HepG2 (cell line): Measurements from ENCODE around the gene EFEMP2. TPM values are rescaled to one million over a fixed set of nuclear protein-coding genes. Genes with fewer than 3 reads are reported as not detected.

Experiments used
- HHEX ChIP-seq: IDR thresholded peaks from 2 replicates; pipeline ENCODE4 v1.6.1; 2016; ENCODE audit warnings: control low read depth
- REPIN1 ChIP-seq: sonication (generic); formaldehyde crosslinking; IDR thresholded peaks from 2 replicates; pipeline ENCODE4 v1.8.0; 2022; ENCODE audit warnings: missing genetic modification reagents, low read depth, mild to moderate bottlenecking, borderline replicate concordance
- RFX1 ChIP-seq: fragments of 450-650 bp; IDR thresholded peaks from 2 replicates; pipeline ENCODE4 v1.6.1; 2017
- SOX13 ChIP-seq, 3 experiments: fragments of 450-650 bp in 1 of 3; sonication (generic) in 1 of 3; formaldehyde crosslinking in 1 of 3; IDR thresholded peaks in 2 of 3; conservative IDR thresholded peaks in 1 of 3; 2 replicates each; pipeline versions ENCODE4 v1.5.0 to v1.6.1; 2016 to 2020; ENCODE audit warnings: antibody characterized with exemption in 1 of 3, mild to moderate bottlenecking in 1 of 3, missing compliant biosample characterization in 1 of 3, missing genetic modification reagents in 1 of 3, moderate library complexity in 1 of 3
- YEATS4 ChIP-seq: sonication (generic); formaldehyde crosslinking; IDR thresholded peaks from 2 replicates; pipeline ENCODE4 v1.4.0; 2020; ENCODE audit warnings: missing genetic modification reagents, borderline replicate concordance
- ZNF83 ChIP-seq: sonication (generic); formaldehyde crosslinking; IDR thresholded peaks from 2 replicates; pipeline ENCODE4 v1.4.0; 2020; ENCODE audit warnings: missing genetic modification reagents, mild to moderate bottlenecking, borderline replicate concordance
- polyA plus RNA-seq, 8 experiments: library from polyadenylated mRNA; depleted of rRNA in 3 of 8; stranded (reverse) in 7 of 8; unstranded in 1 of 8; fragments of >200 nt; fragmentation: Illumina TruSeq in 4 of 8; extraction: Trizol in 4 of 8; gene quantifications; 2 replicates each; pipeline versions ENCODE4 v1.2.1 to v1.2.3, GENCODE V29; 2011 to 2016; ENCODE audit warnings: low read depth in 4 of 8, missing spikeins in 1 of 8, mixed read lengths in 1 of 8; ENCODE audit not compliant: insufficient read depth in 1 of 8
- total RNA-seq, 5 experiments: library from RNA; depleted of rRNA; stranded (reverse); fragments of >200 nt; fragmentation: Illumina TruSeq; extraction: Trizol; gene quantifications; 2 replicates each; pipeline ENCODE4 v1.2.3, GENCODE V29; 2016; ENCODE audit warnings: low read depth in 1 of 5
- TF ChIP-seq, protein P1 (sequence below): sonication (generic); formaldehyde crosslinking; IDR thresholded peaks from 2 replicates; pipeline ENCODE4 v1.5.0; 2020; ENCODE audit warnings: mild to moderate bottlenecking, missing genetic modification reagents, borderline replicate concordance
- TF ChIP-seq, protein P2 (sequence below): IDR thresholded peaks from 2 replicates; pipeline ENCODE4 v1.6.1; 2016; ENCODE audit warnings: missing genetic modification reagents, missing compliant biosample characterization
- TF ChIP-seq, protein P3 (sequence below): sonication (generic); formaldehyde crosslinking; IDR thresholded peaks from 2 replicates; pipeline ENCODE4 v1.8.1; 2023; ENCODE audit warnings: mild to moderate bottlenecking, moderate library complexity, missing genetic modification reagents
- TF ChIP-seq, protein P4 (sequence below): sonication (generic); formaldehyde crosslinking; IDR thresholded peaks from 2 replicates; pipeline ENCODE4 v1.4.0; 2020; ENCODE audit warnings: missing genetic modification reagents, borderline replicate concordance
- TF ChIP-seq, protein P5 (sequence below): sonication (generic); formaldehyde crosslinking; IDR thresholded peaks from 2 replicates; pipeline ENCODE4 v1.4.0; 2020; ENCODE audit warnings: low read depth, mild to moderate bottlenecking, missing genetic modification reagents

Gene EFEMP2
- total and polyA plus RNA-seq, 2 of the 13 experiments (the other 11 are each of a cell fraction or from before 2014, with no cell fraction given): 7.4 to 29.7 TPM

DNA sequence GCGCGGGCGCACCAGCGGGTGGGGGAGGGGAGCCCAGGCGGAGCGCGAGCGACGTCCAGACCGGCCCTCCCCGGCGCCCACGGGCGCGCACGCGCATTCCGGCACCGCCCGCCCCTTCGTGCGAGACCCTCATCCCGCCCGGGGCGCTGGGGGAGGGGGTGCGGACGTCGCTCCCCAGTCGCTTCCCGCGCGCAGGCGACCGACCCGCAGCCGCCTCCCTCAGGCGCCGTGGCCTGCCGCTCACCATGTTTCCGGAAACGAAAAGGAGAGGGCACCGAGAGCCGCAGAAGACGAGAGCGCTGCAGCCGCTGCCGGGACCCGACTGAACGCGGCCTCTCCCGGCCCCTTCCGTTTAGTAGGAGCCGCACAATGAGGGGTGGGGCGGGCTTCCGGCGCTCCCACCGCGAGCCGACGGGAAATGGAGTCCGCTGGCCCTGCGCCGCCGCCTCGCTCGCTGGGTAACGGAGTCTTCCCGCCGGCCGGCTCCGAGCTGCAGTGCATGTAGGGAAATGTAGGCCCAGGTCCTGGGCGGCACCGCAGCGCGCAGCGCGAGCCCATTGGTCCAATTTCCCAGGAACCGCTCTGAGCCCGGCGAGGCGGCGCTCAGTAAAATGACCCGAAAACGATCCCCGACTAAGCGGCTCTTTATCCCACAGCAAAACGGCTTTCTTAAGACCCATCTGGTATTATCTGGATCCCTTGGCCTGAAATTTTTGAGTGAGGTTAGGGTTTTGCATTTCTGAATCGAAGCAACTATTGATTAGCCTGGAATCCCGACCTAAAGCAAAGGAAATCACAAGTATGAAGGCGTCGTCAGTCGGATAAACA, 14.5 kb downstream of the EFEMP2 start, which contains the start of gene CFL1 (continued):
- TF ChIP-seq, protein P1, sequence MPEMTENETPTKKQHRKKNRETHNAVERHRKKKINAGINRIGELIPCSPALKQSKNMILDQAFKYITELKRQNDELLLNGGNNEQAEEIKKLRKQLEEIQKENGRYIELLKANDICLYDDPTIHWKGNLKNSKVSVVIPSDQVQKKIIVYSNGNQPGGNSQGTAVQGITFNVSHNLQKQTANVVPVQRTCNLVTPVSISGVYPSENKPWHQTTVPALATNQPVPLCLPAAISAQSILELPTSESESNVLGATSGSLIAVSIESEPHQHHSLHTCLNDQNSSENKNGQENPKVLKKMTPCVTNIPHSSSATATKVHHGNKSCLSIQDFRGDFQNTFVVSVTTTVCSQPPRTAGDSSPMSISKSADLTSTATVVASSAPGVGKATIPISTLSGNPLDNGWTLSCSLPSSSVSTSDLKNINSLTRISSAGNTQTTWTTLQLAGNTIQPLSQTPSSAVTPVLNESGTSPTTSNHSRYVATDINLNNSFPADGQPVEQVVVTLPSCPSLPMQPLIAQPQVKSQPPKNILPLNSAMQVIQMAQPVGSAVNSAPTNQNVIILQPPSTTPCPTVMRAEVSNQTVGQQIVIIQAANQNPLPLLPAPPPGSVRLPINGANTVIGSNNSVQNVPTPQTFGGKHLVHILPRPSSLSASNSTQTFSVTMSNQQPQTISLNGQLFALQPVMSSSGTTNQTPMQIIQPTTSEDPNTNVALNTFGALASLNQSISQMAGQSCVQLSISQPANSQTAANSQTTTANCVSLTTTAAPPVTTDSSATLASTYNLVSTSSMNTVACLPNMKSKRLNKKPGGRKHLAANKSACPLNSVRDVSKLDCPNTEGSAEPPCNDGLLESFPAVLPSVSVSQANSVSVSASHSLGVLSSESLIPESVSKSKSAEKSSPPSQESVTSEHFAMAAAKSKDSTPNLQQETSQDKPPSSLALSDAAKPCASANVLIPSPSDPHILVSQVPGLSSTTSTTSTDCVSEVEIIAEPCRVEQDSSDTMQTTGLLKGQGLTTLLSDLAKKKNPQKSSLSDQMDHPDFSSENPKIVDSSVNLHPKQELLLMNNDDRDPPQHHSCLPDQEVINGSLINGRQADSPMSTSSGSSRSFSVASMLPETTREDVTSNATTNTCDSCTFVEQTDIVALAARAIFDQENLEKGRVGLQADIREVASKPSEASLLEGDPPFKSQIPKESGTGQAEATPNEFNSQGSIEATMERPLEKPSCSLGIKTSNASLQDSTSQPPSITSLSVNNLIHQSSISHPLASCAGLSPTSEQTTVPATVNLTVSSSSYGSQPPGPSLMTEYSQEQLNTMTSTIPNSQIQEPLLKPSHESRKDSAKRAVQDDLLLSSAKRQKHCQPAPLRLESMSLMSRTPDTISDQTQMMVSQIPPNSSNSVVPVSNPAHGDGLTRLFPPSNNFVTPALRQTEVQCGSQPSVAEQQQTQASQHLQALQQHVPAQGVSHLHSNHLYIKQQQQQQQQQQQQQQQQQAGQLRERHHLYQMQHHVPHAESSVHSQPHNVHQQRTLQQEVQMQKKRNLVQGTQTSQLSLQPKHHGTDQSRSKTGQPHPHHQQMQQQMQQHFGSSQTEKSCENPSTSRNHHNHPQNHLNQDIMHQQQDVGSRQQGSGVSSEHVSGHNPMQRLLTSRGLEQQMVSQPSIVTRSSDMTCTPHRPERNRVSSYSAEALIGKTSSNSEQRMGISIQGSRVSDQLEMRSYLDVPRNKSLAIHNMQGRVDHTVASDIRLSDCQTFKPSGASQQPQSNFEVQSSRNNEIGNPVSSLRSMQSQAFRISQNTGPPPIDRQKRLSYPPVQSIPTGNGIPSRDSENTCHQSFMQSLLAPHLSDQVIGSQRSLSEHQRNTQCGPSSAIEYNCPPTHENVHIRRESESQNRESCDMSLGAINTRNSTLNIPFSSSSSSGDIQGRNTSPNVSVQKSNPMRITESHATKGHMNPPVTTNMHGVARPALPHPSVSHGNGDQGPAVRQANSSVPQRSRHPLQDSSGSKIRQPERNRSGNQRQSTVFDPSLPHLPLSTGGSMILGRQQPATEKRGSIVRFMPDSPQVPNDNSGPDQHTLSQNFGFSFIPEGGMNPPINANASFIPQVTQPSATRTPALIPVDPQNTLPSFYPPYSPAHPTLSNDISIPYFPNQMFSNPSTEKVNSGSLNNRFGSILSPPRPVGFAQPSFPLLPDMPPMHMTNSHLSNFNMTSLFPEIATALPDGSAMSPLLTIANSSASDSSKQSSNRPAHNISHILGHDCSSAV (CRISPR knock-in tag): 0 out of 2 replicates have a peak, but pooled peaks have one; percentile 79
- TF ChIP-seq ZNF83 (CRISPR knock-in tag) (0 out of 2 replicates have a peak, but pooled peaks have one; percentile 50), HHEX (CRISPR knock-in tag) (no peak), YEATS4 (peak; percentile 57; the same call in 1 of the 2 replicates), SOX13 (IDR thresholded peaks at IDR 0.05) (no peak), SOX13 (CRISPR knock-in tag; conservative IDR thresholded peaks at IDR 0.05 in 1 of 2, IDR thresholded peaks at IDR 0.05 in 1 of 2) (peak in 1 of 2 experiments; percentile 77; a peak in 2 of 4 replicates), REPIN1 (CRISPR knock-in tag) (0 out of 2 replicates have a peak, but pooled peaks have one; percentile 68), RFX1 (no peak)
- TF ChIP-seq, protein P2, sequence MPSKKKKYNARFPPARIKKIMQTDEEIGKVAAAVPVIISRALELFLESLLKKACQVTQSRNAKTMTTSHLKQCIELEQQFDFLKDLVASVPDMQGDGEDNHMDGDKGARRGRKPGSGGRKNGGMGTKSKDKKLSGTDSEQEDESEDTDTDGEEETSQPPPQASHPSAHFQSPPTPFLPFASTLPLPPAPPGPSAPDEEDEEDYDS (CRISPR knock-in tag): peak; percentile 97
- TF ChIP-seq, protein P3, sequence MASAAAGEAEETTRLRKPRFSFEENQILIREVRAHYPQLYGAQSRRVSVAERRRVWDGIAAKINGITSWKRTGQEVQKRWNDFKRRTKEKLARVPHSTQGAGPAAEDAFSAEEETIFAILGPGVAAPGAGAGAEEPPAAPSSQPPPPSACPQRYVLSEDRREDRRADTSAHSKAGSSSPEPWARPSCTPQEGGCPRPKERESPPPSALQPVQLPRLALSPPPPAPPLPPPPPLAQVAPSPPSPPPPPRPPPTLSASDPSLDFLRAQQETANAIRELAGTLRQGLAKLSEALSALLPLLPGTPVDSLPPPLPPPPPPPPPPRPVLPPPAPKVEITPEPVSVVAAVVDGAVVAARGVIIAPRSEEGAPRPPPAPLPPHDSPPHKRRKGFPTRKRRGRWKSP (CRISPR knock-in tag): peak; percentile 87
- TF ChIP-seq, protein P4, sequence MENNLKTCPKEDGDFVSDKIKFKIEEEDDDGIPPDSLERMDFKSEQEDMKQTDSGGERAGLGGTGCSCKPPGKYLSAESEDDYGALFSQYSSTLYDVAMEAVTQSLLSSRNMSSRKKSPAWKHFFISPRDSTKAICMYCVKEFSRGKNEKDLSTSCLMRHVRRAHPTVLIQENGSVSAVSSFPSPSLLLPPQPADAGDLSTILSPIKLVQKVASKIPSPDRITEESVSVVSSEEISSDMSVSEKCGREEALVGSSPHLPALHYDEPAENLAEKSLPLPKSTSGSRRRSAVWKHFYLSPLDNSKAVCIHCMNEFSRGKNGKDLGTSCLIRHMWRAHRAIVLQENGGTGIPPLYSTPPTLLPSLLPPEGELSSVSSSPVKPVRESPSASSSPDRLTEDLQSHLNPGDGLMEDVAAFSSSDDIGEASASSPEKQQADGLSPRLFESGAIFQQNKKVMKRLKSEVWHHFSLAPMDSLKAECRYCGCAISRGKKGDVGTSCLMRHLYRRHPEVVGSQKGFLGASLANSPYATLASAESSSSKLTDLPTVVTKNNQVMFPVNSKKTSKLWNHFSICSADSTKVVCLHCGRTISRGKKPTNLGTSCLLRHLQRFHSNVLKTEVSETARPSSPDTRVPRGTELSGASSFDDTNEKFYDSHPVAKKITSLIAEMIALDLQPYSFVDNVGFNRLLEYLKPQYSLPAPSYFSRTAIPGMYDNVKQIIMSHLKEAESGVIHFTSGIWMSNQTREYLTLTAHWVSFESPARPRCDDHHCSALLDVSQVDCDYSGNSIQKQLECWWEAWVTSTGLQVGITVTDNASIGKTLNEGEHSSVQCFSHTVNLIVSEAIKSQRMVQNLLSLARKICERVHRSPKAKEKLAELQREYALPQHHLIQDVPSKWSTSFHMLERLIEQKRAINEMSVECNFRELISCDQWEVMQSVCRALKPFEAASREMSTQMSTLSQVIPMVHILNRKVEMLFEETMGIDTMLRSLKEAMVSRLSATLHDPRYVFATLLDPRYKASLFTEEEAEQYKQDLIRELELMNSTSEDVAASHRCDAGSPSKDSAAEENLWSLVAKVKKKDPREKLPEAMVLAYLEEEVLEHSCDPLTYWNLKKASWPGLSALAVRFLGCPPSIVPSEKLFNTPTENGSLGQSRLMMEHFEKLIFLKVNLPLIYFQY (CRISPR knock-in tag): peak; percentile 93
- TF ChIP-seq, protein P5, sequence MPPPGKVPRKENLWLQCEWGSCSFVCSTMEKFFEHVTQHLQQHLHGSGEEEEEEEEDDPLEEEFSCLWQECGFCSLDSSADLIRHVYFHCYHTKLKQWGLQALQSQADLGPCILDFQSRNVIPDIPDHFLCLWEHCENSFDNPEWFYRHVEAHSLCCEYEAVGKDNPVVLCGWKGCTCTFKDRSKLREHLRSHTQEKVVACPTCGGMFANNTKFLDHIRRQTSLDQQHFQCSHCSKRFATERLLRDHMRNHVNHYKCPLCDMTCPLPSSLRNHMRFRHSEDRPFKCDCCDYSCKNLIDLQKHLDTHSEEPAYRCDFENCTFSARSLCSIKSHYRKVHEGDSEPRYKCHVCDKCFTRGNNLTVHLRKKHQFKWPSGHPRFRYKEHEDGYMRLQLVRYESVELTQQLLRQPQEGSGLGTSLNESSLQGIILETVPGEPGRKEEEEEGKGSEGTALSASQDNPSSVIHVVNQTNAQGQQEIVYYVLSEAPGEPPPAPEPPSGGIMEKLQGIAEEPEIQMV (CRISPR knock-in tag): no peak; the same call in 1 of the 2 replicates
